Cardiac fibroblast (primary cell): ENCODE results near the gene MPEG1.
A peak's percentile ranks its signal among the peaks of the same experiment; 100 is the strongest.

Experiments
- DNase-seq, 2 donors: peaks; one replicate each; pipeline versions ENCODE4 v3.0.0 to v3.0.0-alpha.2; 2010; ENCODE audit warnings: low read depth in 2 of 2
- H3K4me3 ChIP-seq, 2 donors: replicated peaks in 1 of 2; 1 replicate in 1 of 2; 2 replicates in 1 of 2; pipeline ENCODE4 v1.5.1; 2011; ENCODE audit warnings: low read depth in 2 of 2, low read length in 2 of 2, mild to moderate bottlenecking in 2 of 2, moderate library complexity in 1 of 2
- TF ChIP-seq, protein P1 (sequence below): IDR thresholded peaks from one replicate; pipeline ENCODE4 v1.5.1; 2011; ENCODE audit warnings: low read depth, mild to moderate bottlenecking, low read length, inconsistent platforms

MPEG1 gene

DNA sequence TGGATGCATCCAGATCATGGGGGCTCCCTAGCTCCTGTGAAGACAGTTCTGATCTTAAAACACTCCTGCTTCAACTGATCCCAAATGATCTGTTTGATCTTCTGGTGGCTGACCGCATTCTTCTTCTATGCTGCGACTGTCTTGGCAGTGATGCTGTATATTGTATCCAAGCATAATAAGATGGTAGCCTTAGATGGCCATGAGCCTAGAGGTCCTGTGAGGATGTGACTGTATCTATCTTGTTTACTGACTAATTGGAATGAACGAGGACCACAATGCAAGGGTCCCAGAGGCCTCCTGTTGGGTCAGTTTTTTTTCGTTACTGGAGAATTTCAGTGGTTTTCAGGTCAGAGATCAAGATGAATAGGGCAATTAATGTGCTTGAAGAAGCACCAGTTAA, 7.1 kb upstream of the MPEG1 start:
- no peak for DNase-seq
- no peak overlapping the region for H3K4me3 ChIP-seq
- TF ChIP-seq, protein P1, sequence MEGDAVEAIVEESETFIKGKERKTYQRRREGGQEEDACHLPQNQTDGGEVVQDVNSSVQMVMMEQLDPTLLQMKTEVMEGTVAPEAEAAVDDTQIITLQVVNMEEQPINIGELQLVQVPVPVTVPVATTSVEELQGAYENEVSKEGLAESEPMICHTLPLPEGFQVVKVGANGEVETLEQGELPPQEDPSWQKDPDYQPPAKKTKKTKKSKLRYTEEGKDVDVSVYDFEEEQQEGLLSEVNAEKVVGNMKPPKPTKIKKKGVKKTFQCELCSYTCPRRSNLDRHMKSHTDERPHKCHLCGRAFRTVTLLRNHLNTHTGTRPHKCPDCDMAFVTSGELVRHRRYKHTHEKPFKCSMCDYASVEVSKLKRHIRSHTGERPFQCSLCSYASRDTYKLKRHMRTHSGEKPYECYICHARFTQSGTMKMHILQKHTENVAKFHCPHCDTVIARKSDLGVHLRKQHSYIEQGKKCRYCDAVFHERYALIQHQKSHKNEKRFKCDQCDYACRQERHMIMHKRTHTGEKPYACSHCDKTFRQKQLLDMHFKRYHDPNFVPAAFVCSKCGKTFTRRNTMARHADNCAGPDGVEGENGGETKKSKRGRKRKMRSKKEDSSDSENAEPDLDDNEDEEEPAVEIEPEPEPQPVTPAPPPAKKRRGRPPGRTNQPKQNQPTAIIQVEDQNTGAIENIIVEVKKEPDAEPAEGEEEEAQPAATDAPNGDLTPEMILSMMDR, result no peak

DNA sequence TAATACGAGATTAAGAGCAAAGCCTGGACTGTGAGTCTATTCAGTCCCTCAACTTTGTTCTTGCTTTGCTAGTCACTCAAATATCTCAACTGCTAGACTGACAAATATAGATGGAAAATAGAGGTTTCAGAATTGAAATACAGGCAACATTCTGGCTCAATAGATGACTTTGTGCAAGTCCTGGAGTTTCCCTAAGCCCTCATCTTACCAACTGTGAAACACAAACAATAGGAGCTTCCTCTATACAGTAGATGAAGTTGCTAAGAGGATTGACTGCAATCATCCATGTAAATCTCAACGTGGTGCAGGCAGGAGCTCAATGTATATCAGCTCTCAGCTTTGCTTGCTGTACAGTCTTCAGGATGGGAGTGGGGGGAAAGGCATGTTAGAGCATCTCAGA, 6.2 kb upstream of the MPEG1 start:
- TF ChIP-seq, protein P1, result no peak
- no peak for DNase-seq
- H3K4me3 ChIP-seq, result no peak overlapping the region

DNA sequence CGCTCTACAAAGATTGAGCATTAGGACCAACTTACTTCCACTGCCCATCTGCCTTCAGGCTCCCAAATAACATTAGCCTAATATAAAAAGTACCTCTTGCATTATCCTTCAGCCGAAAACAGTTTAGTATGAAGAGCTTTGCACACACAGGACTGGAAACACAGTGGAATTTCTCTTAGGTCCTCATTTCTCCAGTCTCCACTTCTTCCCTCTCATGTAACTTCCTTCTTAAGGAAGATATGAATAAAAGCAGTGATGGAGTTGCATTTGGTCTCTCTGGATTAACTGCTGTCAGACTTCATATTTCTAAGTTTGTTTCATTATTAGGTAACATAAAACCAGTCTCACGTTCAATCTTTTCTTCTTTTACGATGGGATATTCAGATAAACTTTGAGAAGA, 5.6 kb upstream of the MPEG1 start:
- no peak for DNase-seq
- H3K4me3 ChIP-seq, result no peak overlapping the region
- TF ChIP-seq, protein P1, result no peak

DNA sequence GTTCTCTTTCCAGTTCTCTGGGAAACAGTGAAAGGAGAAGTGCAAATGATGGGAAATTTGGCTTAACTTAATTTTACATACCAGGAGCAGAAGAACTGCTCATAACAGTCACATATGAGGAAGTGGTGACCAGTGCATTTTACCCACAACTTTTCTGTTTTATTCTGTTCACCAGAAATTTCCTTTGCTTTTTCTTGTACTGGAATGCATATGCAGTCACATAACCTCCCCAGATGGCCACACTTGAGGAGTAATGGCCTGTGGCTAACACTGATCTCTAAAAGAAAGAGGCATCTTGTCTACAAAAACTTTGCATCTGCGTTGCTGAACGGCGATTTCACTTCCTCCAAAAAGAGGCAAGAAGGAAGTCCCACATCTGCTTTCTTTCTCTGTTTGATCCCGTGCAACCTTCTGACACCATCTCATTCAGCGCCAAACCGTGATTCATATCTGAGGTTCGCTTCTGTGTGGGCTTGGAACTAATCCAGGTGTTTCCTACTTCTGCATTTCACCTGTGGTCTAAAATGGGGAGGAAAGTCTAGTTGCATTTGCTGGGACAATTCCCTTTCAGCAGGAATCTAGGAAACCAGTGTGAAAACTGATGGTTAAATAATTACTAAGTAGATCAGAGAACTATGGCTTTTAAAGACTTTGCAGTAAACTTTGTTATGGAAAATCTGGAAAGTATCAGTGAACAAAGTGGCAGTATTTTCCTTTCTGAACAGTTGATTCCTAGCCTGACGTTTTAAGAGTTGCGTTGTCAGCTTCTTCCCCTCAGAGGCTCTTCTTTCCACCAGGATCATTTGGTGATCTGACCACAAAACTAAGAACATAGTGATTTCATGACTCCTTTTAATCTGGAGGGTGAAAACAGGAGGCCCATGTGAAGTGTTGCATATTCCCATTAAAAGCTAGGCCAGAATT, 4.2 kb upstream of the MPEG1 start:
- no peak overlapping the region for H3K4me3 ChIP-seq
- TF ChIP-seq, protein P1, result no peak
- DNase-seq, result peak; percentile 25 to 61

DNA sequence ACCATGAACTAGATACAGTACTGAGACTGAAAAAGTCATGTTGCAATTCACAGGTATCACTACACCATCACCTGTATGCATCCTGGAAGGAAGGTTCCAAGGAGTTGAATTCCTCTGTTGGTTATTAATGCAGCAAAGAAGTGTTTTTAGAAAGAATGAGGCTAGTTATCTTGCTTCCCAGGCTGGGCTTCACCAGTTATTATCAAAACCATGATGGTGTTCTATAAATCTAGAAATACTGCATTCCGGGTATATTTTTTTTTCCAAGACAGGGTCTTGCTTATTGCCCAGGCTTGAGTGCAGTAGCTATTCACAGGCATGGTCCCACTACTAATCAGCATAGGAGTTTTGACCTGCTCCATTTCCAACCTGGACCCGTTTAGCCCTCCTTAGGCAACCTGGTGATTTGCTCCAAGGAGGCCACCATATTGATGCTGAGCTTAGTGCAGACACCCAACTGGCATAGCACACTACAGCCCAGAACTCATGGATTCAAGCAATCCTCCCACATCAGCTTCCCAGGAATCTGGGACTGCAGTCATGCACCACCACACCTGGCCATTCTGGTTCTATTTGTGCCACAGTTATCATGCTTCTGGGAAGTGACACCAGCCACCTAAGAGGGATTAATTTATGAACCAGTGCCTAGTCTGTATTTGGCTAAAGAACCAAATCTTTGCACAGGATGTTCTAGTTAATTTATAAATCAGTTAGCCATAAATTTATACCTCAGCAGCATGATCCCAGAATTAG, 1.6 kb upstream of the MPEG1 start:
- no peak for DNase-seq
- TF ChIP-seq, protein P1, result no peak
- H3K4me3 ChIP-seq, result no peak overlapping the region

DNA sequence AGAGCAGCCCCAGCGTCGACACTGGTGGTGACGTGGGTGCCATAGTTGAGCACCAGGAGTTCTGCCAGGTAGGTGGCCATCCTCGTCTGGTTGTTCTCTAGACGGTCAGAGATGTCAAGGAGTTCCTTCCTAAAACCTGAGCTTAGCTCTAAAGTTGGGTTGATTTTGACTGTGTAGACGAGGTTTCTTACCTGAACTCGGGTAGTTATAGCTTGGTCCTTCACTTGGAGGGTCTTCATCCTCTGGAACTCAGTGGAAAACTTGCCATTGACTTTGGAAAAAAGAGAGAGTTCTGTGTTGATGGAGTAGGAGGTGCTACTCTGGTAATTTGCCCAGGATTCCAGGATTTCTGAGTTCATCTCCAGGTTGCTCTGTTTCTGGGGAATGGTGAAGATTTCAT, 505 bp downstream of the MPEG1 start:
- TF ChIP-seq, protein P1, result no peak
- DNase-seq, result no peak
- no peak overlapping the region for H3K4me3 ChIP-seq
